ENCODE results near the gene CHD1L.
A peak's percentile ranks its signal among the peaks of the same experiment; 100 is the strongest.
"Not testable (repeated sequence)": the region's sequence is repeated elsewhere in the genome, so short reads cannot be mapped to it uniquely, and the experiment has no call there.

The CHD1L gene

DNA sequence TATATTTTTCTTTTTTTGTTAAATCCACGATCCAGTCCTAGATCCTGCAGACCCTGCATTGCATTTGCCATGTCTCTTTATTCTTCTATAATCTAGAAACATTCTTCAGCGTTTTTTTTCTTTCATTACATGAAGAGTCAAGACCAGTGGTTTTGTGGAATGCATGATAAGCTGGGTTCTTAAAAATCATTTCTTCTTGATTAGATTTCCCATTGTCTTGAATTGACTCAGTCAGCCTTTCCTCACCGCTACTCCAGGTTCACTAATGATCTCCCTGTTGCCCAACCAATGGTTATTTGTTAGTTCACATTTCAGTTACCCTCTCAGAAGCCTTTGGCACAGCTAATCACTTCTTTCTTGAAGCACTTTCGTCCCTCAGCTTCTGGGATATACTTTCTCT, 25.2 kb downstream of the CHD1L start:
- no peak for DNase-seq (ENCODE audit: low spot score)

- DNase-seq (ENCODE audit: low spot score): no peak
Measured at GRCh38 chr1:147270721-147271120, 28.2 kb downstream of the CHD1L start.

DNA sequence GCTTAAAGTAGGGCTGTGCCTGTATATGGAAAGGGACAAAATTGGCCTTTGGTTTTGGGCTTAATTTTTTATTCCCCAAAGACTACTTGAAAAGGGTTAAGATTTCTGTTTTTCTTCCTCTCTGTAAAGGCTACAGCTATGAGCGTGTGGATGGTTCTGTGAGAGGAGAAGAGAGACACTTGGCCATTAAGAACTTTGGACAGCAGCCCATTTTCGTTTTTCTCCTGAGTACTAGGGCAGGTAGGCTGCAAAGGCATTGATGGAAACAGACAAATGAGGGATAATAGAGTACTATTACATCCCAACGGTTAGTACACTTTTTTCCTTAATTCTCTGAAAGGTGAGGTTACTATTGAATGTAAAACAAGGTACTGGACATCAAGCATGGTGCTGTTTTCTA, 29.6 kb downstream of the CHD1L start:
- DNase-seq (ENCODE audit: low spot score): no peak

- peak; percentile 66 for DNase-seq (ENCODE audit: low spot score)
Measured at GRCh38 chr1:147273409-147274336, 31.2 kb downstream of the CHD1L start.

DNA sequence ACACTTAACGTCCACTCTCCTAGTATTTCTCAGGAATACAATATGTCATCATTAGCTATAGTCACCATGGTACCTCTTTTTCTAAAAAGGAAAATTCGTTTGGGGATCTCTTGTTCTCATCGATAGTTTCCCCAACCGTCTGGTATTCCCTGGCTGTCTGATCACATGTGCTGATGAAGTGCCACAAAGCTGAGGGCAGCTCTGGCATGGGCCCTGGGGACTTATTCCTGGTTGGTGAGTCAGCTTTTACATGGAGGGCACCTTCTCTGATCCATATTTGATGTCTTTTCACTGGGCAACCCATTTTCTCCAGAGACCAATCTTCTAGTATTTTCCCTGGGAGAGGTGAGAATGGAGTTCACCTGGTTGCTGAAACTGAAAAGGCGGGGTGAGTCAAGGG, 39.5 kb downstream of the CHD1L start:
- DNase-seq (ENCODE audit: low spot score): no peak

DNA sequence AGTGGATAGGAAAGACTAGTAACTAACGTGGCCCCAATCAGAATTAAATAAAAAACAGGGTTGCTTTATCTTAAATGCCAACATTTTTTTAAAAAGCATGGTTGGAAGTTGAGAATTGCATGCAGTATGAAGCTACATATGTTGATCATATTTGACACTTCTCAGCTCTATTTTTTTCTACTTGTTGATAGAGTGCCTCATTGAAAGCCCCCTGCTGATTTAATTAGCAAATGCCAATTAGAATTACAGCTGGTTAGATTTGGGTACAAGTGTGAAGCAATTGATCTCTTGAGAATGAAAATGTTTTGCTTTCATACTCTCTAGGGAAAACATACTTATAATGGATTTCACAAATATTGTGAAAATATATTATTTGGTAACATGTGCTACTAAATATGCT, 40.5 kb downstream of the CHD1L start:
- no peak for DNase-seq (ENCODE audit: low spot score)

DNA sequence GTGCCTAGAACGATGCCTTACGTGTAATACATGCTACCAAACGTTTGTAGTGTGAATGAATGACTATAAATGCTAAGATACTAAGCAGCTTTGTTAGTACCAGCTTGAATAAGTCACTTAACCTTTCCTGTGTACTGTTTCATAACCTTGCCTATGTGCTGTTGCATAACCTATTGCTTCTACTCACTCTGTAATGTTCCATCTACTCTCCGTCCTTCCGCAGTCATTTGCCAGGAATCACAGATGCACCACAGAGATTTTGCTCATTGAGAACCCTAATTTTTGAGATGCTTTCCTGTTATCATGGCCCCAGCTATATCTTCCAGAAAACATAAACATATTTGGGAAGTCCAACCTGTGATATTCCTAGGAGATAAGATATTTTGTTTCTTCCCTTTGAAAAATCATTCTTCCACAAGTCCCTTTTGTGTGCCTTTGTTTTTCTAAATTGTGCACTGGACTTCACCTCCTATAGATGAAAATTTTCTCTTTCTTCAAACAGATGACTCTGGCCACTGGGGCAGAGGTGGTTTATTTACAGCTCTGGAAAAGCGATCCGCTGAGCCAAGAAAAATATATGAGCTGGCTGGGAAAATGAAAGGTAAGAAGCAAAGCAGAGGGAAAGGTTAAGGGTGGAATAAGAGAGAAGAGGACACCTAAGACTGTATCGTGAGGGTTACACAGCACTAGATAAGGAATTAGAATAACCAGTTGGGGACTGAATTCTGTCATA, 44.8 kb downstream of the CHD1L start:
- DNase-seq (ENCODE audit: low spot score): no peak

- DNase-seq (ENCODE audit: low spot score): no peak
Measured at GRCh38 chr1:147292012-147292411, 49.5 kb downstream of the CHD1L start.

- no peak for DNase-seq (ENCODE audit: low spot score)
Measured at GRCh38 chr1:147292631-147293251, 50.3 kb downstream of the CHD1L start.

GRCh38 chr1:147297438-147297837, 55.0 kb downstream of the CHD1L start:
- DNase-seq (ENCODE audit: low spot score): no peak

- DNase-seq (ENCODE audit: low spot score): not testable (repeated sequence)
Measured at GRCh38 chr1:147305803-147306202, 63.3 kb downstream of the CHD1L start.

DNA sequence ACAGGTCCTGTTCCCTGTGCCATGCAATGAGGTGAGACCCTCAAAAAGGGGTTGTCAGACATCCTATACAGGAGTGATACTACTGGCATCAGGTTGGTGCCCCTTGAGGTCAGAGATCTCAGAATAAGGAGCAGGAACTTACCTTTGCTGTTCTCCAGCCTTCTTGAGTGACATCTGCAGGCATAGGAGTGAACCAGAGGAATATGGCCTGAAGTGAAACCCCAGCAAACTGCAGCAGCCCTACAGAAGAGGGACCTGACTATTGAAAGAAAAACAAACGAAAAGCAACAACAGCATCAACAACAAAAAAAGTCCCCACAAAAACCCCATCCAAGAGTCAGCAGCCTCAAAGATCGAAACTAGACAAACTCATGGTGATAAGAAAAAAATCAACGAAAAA, 74.5 kb downstream of the CHD1L start:
- DNase-seq (ENCODE audit: low spot score): no peak

GRCh38 chr1:147326933-147327687, 84.6 kb downstream of the CHD1L start:
- not testable (repeated sequence) for DNase-seq (ENCODE audit: low spot score)

- DNase-seq (ENCODE audit: low spot score): no peak
Measured at GRCh38 chr1:147334292-147334691, 91.8 kb downstream of the CHD1L start.

GRCh38 chr1:147336291-147336690, 93.8 kb downstream of the CHD1L start:
- DNase-seq (ENCODE audit: low spot score): no peak

GRCh38 chr1:147337040-147337630, 94.7 kb downstream of the CHD1L start:
- no peak for DNase-seq (ENCODE audit: low spot score)

DNA sequence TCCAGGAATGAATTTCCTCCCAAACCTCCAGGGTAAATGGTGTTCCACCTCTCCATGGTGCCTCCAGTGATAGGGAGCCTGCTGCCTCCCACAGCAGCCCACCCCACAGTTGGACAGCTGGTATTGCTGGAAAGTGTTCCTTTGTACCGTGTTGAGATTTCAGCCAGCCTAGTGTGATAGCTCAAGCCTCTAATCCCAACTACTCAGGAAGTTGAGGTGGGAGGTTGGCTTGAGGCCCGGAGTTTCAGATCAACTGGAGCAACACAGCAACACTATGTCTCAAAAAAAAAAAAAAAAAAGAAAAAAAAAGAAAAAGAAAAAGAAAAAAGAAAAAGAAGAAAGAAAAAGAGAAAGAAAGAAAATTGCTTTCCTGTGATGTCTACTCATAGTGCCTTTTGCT, 96.1 kb downstream of the CHD1L start:
- DNase-seq (ENCODE audit: low spot score): no peak

DNA sequence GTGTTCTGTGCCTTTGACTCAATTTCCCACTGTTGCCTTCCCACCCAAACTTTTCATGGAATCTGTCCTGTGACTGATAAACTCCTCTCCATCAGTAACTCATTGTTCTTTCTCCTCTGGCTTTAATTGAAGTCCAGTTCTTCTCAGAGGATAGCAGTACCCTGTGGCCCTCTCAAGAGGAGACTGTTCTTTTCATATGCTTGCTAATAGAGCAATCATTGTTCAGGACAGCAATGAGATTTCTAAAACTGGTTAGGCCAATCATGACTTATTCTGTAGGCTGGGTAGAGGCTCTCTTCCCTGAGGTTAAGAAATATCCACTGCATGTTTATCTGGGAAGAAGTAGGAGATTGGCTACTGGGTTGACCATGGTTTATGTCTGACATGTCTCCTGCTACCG, 98.8 kb downstream of the CHD1L start:
- DNase-seq (ENCODE audit: low spot score): no peak
